Kasumi-1 (cell line): ENCODE results near the gene ACAA2.
"Not testable (repeated sequence)": the region's sequence is repeated elsewhere in the genome, so short reads cannot be mapped to it uniquely, and the experiment has no call there.

Experiments
- DNase-seq, 2 experiments: peaks; one replicate each; lab custom pipeline; 2025; lab: John Stamatoyannopoulos, UW

The ACAA2 gene

GRCh38 chr18:49844903-49845302 is 31.6 kb upstream of the ACAA2 start:
- DNase-seq, result no peak

- no peak for DNase-seq
Observed at GRCh38 chr18:49843778-49844625, 30.7 kb upstream of the ACAA2 start.

- no peak for DNase-seq
Observed at GRCh38 chr18:49843131-49843530, 29.8 kb upstream of the ACAA2 start.

GRCh38 chr18:49842656-49843055 is 29.3 kb upstream of the ACAA2 start:
- DNase-seq, result no peak

- DNase-seq, result no peak
Observed at GRCh38 chr18:49841236-49842217, 28.2 kb upstream of the ACAA2 start.

- no peak for DNase-seq
Observed at GRCh38 chr18:49839012-49839411, 25.7 kb upstream of the ACAA2 start.

- no peak for DNase-seq
Observed at GRCh38 chr18:49838381-49838780, 25.0 kb upstream of the ACAA2 start.

- peak in 1 of 2 experiments; percentile 7 for DNase-seq
Observed at GRCh38 chr18:49837889-49838288, 24.6 kb upstream of the ACAA2 start.

GRCh38 chr18:49837316-49837835 is 24.0 kb upstream of the ACAA2 start:
- DNase-seq, result not testable (repeated sequence)

GRCh38 chr18:49835405-49835804 is 22.1 kb upstream of the ACAA2 start:
- no peak for DNase-seq

- DNase-seq, result no peak
Observed at GRCh38 chr18:49834258-49834657, 20.9 kb upstream of the ACAA2 start.

GRCh38 chr18:49833814-49834213 is 20.5 kb upstream of the ACAA2 start:
- DNase-seq, result no peak

- no peak for DNase-seq
Observed at GRCh38 chr18:49832221-49832647, 18.9 kb upstream of the ACAA2 start.

GRCh38 chr18:49827996-49828395 is 14.7 kb upstream of the ACAA2 start:
- no peak for DNase-seq

- DNase-seq, result peak; percentile 38 to 41
Observed at GRCh38 chr18:49819823-49820671, 6.7 kb upstream of the ACAA2 start.

- DNase-seq, result no peak
Observed at GRCh38 chr18:49819071-49819662, 5.8 kb upstream of the ACAA2 start.

GRCh38 chr18:49817947-49818346 is 4.6 kb upstream of the ACAA2 start:
- no peak for DNase-seq

GRCh38 chr18:49815927-49816326 is 2.6 kb upstream of the ACAA2 start:
- no peak for DNase-seq

GRCh38 chr18:49814147-49814499 is 790 bp upstream of the ACAA2 start:
- DNase-seq, result peak; percentile 60 to 62

- DNase-seq, result peak in 1 of 2 experiments; percentile 23
Observed at GRCh38 chr18:49813069-49813318, 339 bp downstream of the ACAA2 start.

- peak in 1 of 2 experiments; percentile 20 for DNase-seq
Observed at GRCh38 chr18:49812286-49813068, 856 bp downstream of the ACAA2 start.
